HEK293 (cell line): Measurements from ENCODE around the gene SIGLEC12.
"Not testable (repeated sequence)": the region's sequence is repeated elsewhere in the genome, so short reads cannot be mapped to it uniquely, and the experiment has no call there.

ENCODE experiments used
- CTCF ChIA-PET: fragments of 350-600 bp; formaldehyde crosslinking; extraction: SDS; loops from one replicate; lab custom pipeline; 2021; ENCODE audit warnings: antibody characterized with exemption; lab: Yijun Ruan, JAX
- POLR2A ChIA-PET: fragments of 300-600 bp; formaldehyde crosslinking; extraction: SDS; loops from one replicate; lab custom pipeline; 2020; ENCODE audit warnings: antibody characterized with exemption, inconsistent platforms; lab: Yijun Ruan, JAX
- H3K27ac ChIP-seq: fragments of 200-500 bp; sonication (Bioruptor generic); 2 replicates; pipeline ENCODE4 v1.5.1; 2014; ENCODE audit warnings: low read depth, low read length, control low read depth, inconsistent platforms; ENCODE audit errors: extremely low read depth
- H3K36me3 ChIP-seq, 2 experiments: fragments of 200-500 bp in 1 of 2; sonication (Bioruptor generic) in 1 of 2; 1 replicate in 1 of 2; 2 replicates in 1 of 2; pipeline ENCODE4 v1.5.1; 2014 to 2017; ENCODE audit warnings: inconsistent platforms in 2 of 2, low read length in 2 of 2; ENCODE audit not compliant: control insufficient read depth in 2 of 2, insufficient read depth in 1 of 2
- H3K4me1 ChIP-seq: fragments of 200-500 bp; sonication (Bioruptor generic); 2 replicates; pipeline ENCODE4 v1.5.1; 2014; ENCODE audit warnings: mild to moderate bottlenecking, low read length, inconsistent platforms; ENCODE audit not compliant: control insufficient read depth, insufficient read depth
- H3K4me3 ChIP-seq: 2 replicates; pipeline ENCODE4 v1.5.1; 2011; ENCODE audit warnings: low read depth, mild to moderate bottlenecking, control low read depth, low read length, moderate library complexity
- H3K9me3 ChIP-seq: fragments of 200-500 bp; sonication (Bioruptor generic); 2 replicates; pipeline ENCODE4 v1.5.1; 2014; ENCODE audit warnings: low read depth, low read length, inconsistent platforms; ENCODE audit not compliant: control insufficient read depth, insufficient read depth
- CTCF ChIP-seq: fragments of 450-650 bp; formaldehyde crosslinking; IDR thresholded peaks from 2 replicates; pipeline ENCODE4 v1.5.1; 2016; ENCODE audit warnings: missing biosample characterization, missing genetic modification characterization
- EGR2 ChIP-seq: fragments of 450-650 bp; formaldehyde crosslinking; IDR thresholded peaks from 2 replicates; pipeline ENCODE4 v1.5.1; 2016; ENCODE audit warnings: low read depth, missing biosample characterization, missing genetic modification characterization
- HOXD13 ChIP-seq: sonication (generic); formaldehyde crosslinking; IDR thresholded peaks from 2 replicates; pipeline ENCODE4 v1.8.0; 2022; ENCODE audit warnings: missing genetic modification reagents, borderline replicate concordance
- PRDM10 ChIP-seq: fragments of 450-650 bp; formaldehyde crosslinking; IDR thresholded peaks from 2 replicates; pipeline ENCODE4 v1.5.1; 2016; ENCODE audit warnings: missing biosample characterization, missing genetic modification characterization
- SP2 ChIP-seq: fragments of 450-650 bp; formaldehyde crosslinking; IDR thresholded peaks from 2 replicates; pipeline ENCODE4 v1.5.1; 2016; ENCODE audit warnings: missing biosample characterization, missing genetic modification characterization
- ZBTB10 ChIP-seq: fragments of 450-650 bp; formaldehyde crosslinking; IDR thresholded peaks from 2 replicates; pipeline ENCODE4 v1.5.1; 2016; ENCODE audit warnings: missing biosample characterization, missing genetic modification characterization
- ZNF10 ChIP-seq: fragments of 450-650 bp; formaldehyde crosslinking; IDR thresholded peaks from 2 replicates; pipeline ENCODE4 v1.5.1; 2017; ENCODE audit warnings: missing biosample characterization, missing genetic modification characterization
- ZNF146 ChIP-seq: fragments of 450-650 bp; formaldehyde crosslinking; IDR thresholded peaks from 2 replicates; pipeline ENCODE4 v1.5.1; 2016; ENCODE audit warnings: missing biosample characterization, missing genetic modification characterization
- ZNF148 ChIP-seq: fragments of 450-650 bp; formaldehyde crosslinking; IDR thresholded peaks from 2 replicates; pipeline ENCODE4 v1.5.0; 2017; ENCODE audit warnings: missing biosample characterization, missing genetic modification characterization, borderline replicate concordance
- ZNF37A ChIP-seq: fragments of 450-650 bp; IDR thresholded peaks from 2 replicates; pipeline ENCODE4 v1.5.1; 2018; ENCODE audit warnings: missing biosample characterization, missing genetic modification characterization
- ZNF416 ChIP-seq: fragments of 450-650 bp; formaldehyde crosslinking; IDR thresholded peaks from 2 replicates; pipeline ENCODE4 v1.5.1; 2016; ENCODE audit warnings: missing biosample characterization, missing genetic modification characterization
- ZNF600 ChIP-seq: fragments of 450-650 bp; formaldehyde crosslinking; IDR thresholded peaks from 2 replicates; pipeline ENCODE4 v1.5.1; 2016; ENCODE audit warnings: missing biosample characterization, missing genetic modification characterization
- ZNF639 ChIP-seq: fragments of 450-650 bp; formaldehyde crosslinking; IDR thresholded peaks from 2 replicates; pipeline ENCODE4 v1.5.1; 2016; ENCODE audit warnings: missing biosample characterization, missing genetic modification characterization

SIGLEC12 gene

GRCh38 chr19:51448411-51449016 lies 53.1 kb downstream of the SIGLEC12 start (continued):
- no peak for TF ChIP-seq PRDM10 (tag by site-specific recombination)
- TF ChIP-seq ZNF10: no peak
- no peak for TF ChIP-seq ZNF146

GRCh38 chr19:51448011-51448410 lies 53.6 kb downstream of the SIGLEC12 start:
- TF ChIP-seq CTCF (tag by site-specific recombination) (no peak), ZNF639 (tag by site-specific recombination) (no peak)
- TF ChIP-seq, all 188 proteins: peak for 0
- H3K4me1 ChIP-seq: no peaks in the 10 kb centered on the region
- H3K9me3 ChIP-seq: no peaks in the 10 kb centered on the region
- H3K36me3 ChIP-seq: no peaks in the 10 kb centered on the region
- CTCF ChIA-PET: interaction anchor here (0.7 to 3.4 kb wide), 4 partner anchors 9 to 354 kb away, joined by 3 to 11 read pairs (median 8); no protein-coding TSS in a partner anchor
- no peak overlapping the region for H3K27ac ChIP-seq
- POLR2A ChIA-PET: no interaction called here
- no peak overlapping the region for H3K4me3 ChIP-seq

- POLR2A ChIA-PET, H3K36me3 ChIP-seq, H3K27ac ChIP-seq, H3K9me3 ChIP-seq, H3K4me1 ChIP-seq, H3K4me3 ChIP-seq: not testable (repeated sequence)
- CTCF ChIA-PET: interaction anchor here (0.6 to 3.4 kb wide), 6 partner anchors 9 to 353 kb away, joined by 3 to 11 read pairs (median 6); no protein-coding TSS in a partner anchor
- TF ChIP-seq SP2 (tag by site-specific recombination): 0 out of 2 replicates have a peak, but pooled peaks have one; percentile 19
- TF ChIP-seq, all 188 proteins: peak for 1; not testable (repeated sequence) for 187
Observed at GRCh38 chr19:51447510-51447909, 54.1 kb downstream of the SIGLEC12 start.

GRCh38 chr19:51441410-51442390 lies 59.9 kb downstream of the SIGLEC12 start:
- CTCF ChIA-PET: interaction anchor here (0.9 kb wide), 1 partner anchor 11 kb away, joined by 6 read pairs; no protein-coding TSS in a partner anchor
- H3K4me1 ChIP-seq: no peaks in the 10 kb centered on the region
- H3K4me3 ChIP-seq: no peak overlapping the region
- TF ChIP-seq ZNF416 (tag by site-specific recombination): no peak
- TF ChIP-seq EGR2 (tag by site-specific recombination): peak; percentile 14; the same call in 1 of the 2 replicates
- TF ChIP-seq ZBTB10 (tag by site-specific recombination): no peak
- no peak for TF ChIP-seq ZNF37A (tag by site-specific recombination)
- no peak for TF ChIP-seq HOXD13
- TF ChIP-seq ZNF148 (tag by site-specific recombination): no peak
- no peak for TF ChIP-seq ZNF600 (tag by site-specific recombination)
- TF ChIP-seq, all 188 proteins: peak for 1
- no peaks in the 10 kb centered on the region for H3K9me3 ChIP-seq
- POLR2A ChIA-PET: no interaction called here
- H3K27ac ChIP-seq: no peak overlapping the region
- no peaks in the 10 kb centered on the region for H3K36me3 ChIP-seq
